Ecto neural progenitor cell (in vitro differentiated cells): ENCODE results near the gene DNMT3L.
"Not testable (repeated sequence)": the region's sequence is repeated elsewhere in the genome, so short reads cannot be mapped to it uniquely, and the experiment has no call there.

ENCODE experiments used
- DNase-seq: peaks from one replicate; pipeline ENCODE4 v3.0.0-alpha.2; 2018; ENCODE audit warnings: low spot score

Gene DNMT3L

GRCh38 chr21:44261675-44262295 is at the start of gene DNMT3L:
Gene DNMT3L, minus strand, starts transcription at chr21:44261897. Its CDS starts 638 bp downstream, at chr21:44261259.
- peak; percentile 46 for DNase-seq

GRCh38 chr21:44310628-44311507 is 49.2 kb upstream of the DNMT3L start:
- DNase-seq: no peak

- DNase-seq: no peak
Observed at GRCh38 chr21:44306936-44307704, 45.4 kb upstream of the DNMT3L start.

GRCh38 chr21:44305691-44306090 is 44.0 kb upstream of the DNMT3L start:
- DNase-seq: no peak

- DNase-seq: no peak
Observed at GRCh38 chr21:44304877-44305293, 43.2 kb upstream of the DNMT3L start.

- no peak for DNase-seq
Observed at GRCh38 chr21:44304011-44304616, 42.4 kb upstream of the DNMT3L start.

GRCh38 chr21:44303490-44303981 is 41.8 kb upstream of the DNMT3L start:
- DNase-seq: no peak

GRCh38 chr21:44302573-44303401 is 41.1 kb upstream of the DNMT3L start:
- not testable (repeated sequence) for DNase-seq

- no peak for DNase-seq
Observed at GRCh38 chr21:44301961-44302406, 40.3 kb upstream of the DNMT3L start.

GRCh38 chr21:44301141-44301540 is 39.4 kb upstream of the DNMT3L start:
- no peak for DNase-seq

GRCh38 chr21:44300262-44300959 is 38.7 kb upstream of the DNMT3L start:
- peak; percentile 79 for DNase-seq

- peak; percentile 83 for DNase-seq
Observed at GRCh38 chr21:44299458-44300261, 38.0 kb upstream of the DNMT3L start, which contains the start of gene PFKL. Gene PFKL, plus strand, starts transcription at chr21:44300053. Its CDS starts 53 bp downstream, at chr21:44300106.

GRCh38 chr21:44299085-44299457 is 37.4 kb upstream of the DNMT3L start:
- DNase-seq: no peak

- DNase-seq: no peak
Observed at GRCh38 chr21:44298301-44298700, 36.6 kb upstream of the DNMT3L start.

- DNase-seq: peak; percentile 88
Observed at GRCh38 chr21:44297525-44298290, 36.0 kb upstream of the DNMT3L start.

GRCh38 chr21:44296916-44297315 is 35.2 kb upstream of the DNMT3L start:
- DNase-seq: no peak

GRCh38 chr21:44296103-44296519 is 34.4 kb upstream of the DNMT3L start:
- DNase-seq: no peak

GRCh38 chr21:44295646-44296045 is 33.9 kb upstream of the DNMT3L start:
- DNase-seq: no peak

GRCh38 chr21:44295163-44295573 is 33.5 kb upstream of the DNMT3L start:
- no peak for DNase-seq
